ENCODE data around the gene EML1. TPM values are rescaled to one million over a fixed set of nuclear protein-coding genes. Genes with fewer than 3 reads are reported as not detected.

Gene EML1
- total and polyA plus RNA-seq, 2 donors from 2014 or later = 7.9 to 35.9 TPM

DNA sequence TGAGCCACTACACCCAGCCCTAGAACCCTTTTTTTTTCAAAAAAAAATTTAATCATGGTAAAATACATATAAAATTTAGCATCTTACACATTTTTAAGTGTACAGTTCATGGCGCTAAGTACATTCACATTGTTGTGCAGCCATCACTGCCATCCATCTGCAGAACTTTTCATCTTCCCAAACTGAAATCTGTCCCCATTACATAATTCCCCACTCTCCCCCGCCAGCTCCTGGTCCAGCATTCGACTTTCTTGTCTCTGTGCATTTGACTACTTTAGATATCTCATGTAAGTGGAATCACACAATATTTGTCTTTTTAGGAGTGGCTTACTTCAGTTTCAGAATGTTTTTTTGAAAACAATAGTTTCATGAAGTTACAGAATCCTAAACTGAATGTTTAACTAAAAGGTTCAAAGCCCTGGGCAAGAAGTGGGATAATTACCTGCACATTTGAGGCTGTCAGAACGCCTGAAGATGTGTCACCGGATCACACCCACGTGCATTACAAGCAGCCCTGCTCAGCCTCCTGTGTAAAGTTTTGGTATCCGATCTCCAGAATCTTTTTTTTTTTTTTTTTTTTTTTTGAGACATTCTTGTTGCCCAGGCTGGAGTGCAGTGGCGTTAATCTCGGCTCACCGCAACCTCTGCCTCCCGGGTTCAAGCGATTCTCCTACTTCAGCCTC is 12.7 kb downstream of the EML1 start:
- TF ChIP-seq, protein P1, sequence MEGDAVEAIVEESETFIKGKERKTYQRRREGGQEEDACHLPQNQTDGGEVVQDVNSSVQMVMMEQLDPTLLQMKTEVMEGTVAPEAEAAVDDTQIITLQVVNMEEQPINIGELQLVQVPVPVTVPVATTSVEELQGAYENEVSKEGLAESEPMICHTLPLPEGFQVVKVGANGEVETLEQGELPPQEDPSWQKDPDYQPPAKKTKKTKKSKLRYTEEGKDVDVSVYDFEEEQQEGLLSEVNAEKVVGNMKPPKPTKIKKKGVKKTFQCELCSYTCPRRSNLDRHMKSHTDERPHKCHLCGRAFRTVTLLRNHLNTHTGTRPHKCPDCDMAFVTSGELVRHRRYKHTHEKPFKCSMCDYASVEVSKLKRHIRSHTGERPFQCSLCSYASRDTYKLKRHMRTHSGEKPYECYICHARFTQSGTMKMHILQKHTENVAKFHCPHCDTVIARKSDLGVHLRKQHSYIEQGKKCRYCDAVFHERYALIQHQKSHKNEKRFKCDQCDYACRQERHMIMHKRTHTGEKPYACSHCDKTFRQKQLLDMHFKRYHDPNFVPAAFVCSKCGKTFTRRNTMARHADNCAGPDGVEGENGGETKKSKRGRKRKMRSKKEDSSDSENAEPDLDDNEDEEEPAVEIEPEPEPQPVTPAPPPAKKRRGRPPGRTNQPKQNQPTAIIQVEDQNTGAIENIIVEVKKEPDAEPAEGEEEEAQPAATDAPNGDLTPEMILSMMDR (IDR thresholded peaks at IDR 0.05; ENCODE audit: borderline replicate concordance, extremely low read depth, insufficient read depth) = no peak
- FAIRE-seq (no peak), DNase-seq (no peak)
- no peak overlapping the region for H3K27ac ChIP-seq (ENCODE audit: low read depth in 2 of 2, low read length in 2 of 2)
- intact Hi-C loops (cut with DNase I) = no loop called here
- no peaks in the 10 kb centered on the region for H3K36me3 ChIP-seq (ENCODE audit: control insufficient read depth in 2 of 3, insufficient read depth in 3 of 3, low read length in 3 of 3)
- no peaks in the 10 kb centered on the region for H3K27me3 ChIP-seq (ENCODE audit: control insufficient read depth, insufficient read depth, low read length)
- no peaks in the 10 kb centered on the region for H3K4me1 ChIP-seq (ENCODE audit: control insufficient read depth in 2 of 3, insufficient read depth in 2 of 3, low read depth in 1 of 3, low read length in 3 of 3)
- H3K9me3 ChIP-seq (ENCODE audit: control insufficient read depth in 2 of 3, insufficient read depth in 1 of 3, low read length in 3 of 3) = no peaks in the 10 kb centered on the region
- H3K4me3 ChIP-seq (ENCODE audit: low read length in 3 of 3) = no peak overlapping the region
- H3K9ac ChIP-seq (ENCODE audit: low read length in 3 of 3) = no peak overlapping the region

DNA sequence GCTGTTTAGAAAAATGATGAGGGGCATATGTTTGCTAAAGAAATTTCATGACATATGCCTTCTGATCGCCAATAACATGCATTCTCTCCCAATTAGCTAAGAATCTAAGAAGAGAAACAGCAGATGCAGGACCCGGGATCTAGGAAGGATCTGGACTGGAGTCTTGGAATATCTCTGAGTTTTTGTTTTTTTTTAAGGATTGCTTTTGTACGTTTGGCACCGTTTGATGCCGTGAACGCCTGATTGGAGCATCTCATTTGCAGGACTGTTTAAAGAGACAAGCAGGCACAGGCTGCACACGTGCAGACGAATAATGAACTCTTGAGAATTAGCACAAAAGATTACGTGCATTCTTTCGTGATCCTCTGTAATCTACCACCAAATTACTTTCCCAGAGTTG is 13.6 kb downstream of the EML1 start:
- no peaks in the 10 kb centered on the region for H3K36me3 ChIP-seq (ENCODE audit: control insufficient read depth in 2 of 3, insufficient read depth in 3 of 3, low read length in 3 of 3)
- H3K9ac ChIP-seq (ENCODE audit: low read length in 3 of 3) = no peak overlapping the region
- no peak for DNase-seq
- H3K27ac ChIP-seq (ENCODE audit: low read depth in 2 of 2, low read length in 2 of 2) = no peak overlapping the region
- H3K9me3 ChIP-seq (ENCODE audit: control insufficient read depth in 2 of 3, insufficient read depth in 1 of 3, low read length in 3 of 3) = no peaks in the 10 kb centered on the region
- no peaks in the 10 kb centered on the region for H3K4me1 ChIP-seq (ENCODE audit: control insufficient read depth in 2 of 3, insufficient read depth in 2 of 3, low read depth in 1 of 3, low read length in 3 of 3)
- no peak for FAIRE-seq
- intact Hi-C loops (cut with DNase I) = no loop called here
- H3K27me3 ChIP-seq (ENCODE audit: control insufficient read depth, insufficient read depth, low read length) = no peaks in the 10 kb centered on the region
- TF ChIP-seq, protein P1 (IDR thresholded peaks at IDR 0.05; ENCODE audit: borderline replicate concordance, extremely low read depth, insufficient read depth) = no peak
- no peak overlapping the region for H3K4me3 ChIP-seq (ENCODE audit: low read length in 3 of 3)

DNA sequence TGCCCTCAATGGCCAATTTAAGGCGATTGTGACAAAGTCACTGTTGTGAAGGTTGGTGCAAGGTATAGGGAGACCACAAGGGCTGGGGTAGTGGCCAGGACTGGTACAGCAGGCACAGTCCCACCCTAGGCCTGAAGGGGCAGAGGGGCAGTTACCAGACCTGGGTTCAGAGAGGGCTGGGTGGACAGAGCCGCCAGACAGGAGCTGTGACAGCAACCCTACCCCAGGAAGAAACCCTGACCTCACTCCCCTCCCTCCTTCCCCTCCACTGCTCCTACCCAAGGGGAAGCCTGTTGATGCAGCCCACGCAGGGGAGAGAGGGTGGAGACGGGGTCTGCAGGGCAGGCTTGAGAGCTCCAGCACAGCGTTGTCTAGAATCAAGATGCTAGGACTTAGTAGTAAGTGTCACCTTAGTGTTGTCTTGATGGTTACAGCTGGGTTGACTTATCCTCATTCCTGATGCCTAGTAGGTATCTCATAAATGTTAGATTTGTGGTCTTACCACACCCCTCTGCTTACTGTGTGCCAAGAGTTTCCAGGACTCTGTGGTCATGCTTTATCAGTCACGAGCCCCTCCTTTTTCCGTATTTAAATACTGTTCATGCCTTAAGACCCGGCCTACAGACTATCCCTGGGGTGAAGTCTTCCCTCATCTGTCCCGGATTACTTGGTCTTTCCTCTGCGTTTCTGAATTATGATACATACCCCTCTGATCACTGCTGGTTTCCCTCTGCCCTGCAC is 14.4 kb downstream of the EML1 start:
- no peak overlapping the region for H3K27ac ChIP-seq (ENCODE audit: low read depth in 2 of 2, low read length in 2 of 2)
- TF ChIP-seq, protein P1 (IDR thresholded peaks at IDR 0.05; ENCODE audit: borderline replicate concordance, extremely low read depth, insufficient read depth) = no peak
- no peaks in the 10 kb centered on the region for H3K9me3 ChIP-seq (ENCODE audit: control insufficient read depth in 2 of 3, insufficient read depth in 1 of 3, low read length in 3 of 3)
- DNase-seq = no peak
- no peaks in the 10 kb centered on the region for H3K36me3 ChIP-seq (ENCODE audit: control insufficient read depth in 2 of 3, insufficient read depth in 3 of 3, low read length in 3 of 3)
- H3K4me1 ChIP-seq (ENCODE audit: control insufficient read depth in 2 of 3, insufficient read depth in 2 of 3, low read depth in 1 of 3, low read length in 3 of 3) = no peaks in the 10 kb centered on the region
- intact Hi-C loops (cut with DNase I) = no loop called here
- H3K4me3 ChIP-seq (ENCODE audit: low read length in 3 of 3) = no peak overlapping the region
- H3K27me3 ChIP-seq (ENCODE audit: control insufficient read depth, insufficient read depth, low read length) = no peaks in the 10 kb centered on the region
- no peak overlapping the region for H3K9ac ChIP-seq (ENCODE audit: low read length in 3 of 3)
- FAIRE-seq = no peak
